ENCODE results near the gene GLIS1.

The GLIS1 gene

GRCh38 chr1:53752281-53752680 is 13.3 kb upstream of the GLIS1 start:
- no peaks in the 10 kb centered on the region for H3K9me2 ChIP-seq (replicated peaks; ENCODE audit: insufficient read depth, low read length)
- no peaks in the 10 kb centered on the region for H3K9me3 ChIP-seq (ENCODE audit: insufficient read depth, low read length)
- no peak overlapping the region for H3K4me2 ChIP-seq (ENCODE audit: low read depth, low read length, poor library complexity, severe bottlenecking)
- H3K27me3 ChIP-seq (ENCODE audit: low read length) = no peaks in the 10 kb centered on the region
- no peaks in the 10 kb centered on the region for H3K36me3 ChIP-seq (ENCODE audit: low read length)
- TF ChIP-seq, protein P1, sequence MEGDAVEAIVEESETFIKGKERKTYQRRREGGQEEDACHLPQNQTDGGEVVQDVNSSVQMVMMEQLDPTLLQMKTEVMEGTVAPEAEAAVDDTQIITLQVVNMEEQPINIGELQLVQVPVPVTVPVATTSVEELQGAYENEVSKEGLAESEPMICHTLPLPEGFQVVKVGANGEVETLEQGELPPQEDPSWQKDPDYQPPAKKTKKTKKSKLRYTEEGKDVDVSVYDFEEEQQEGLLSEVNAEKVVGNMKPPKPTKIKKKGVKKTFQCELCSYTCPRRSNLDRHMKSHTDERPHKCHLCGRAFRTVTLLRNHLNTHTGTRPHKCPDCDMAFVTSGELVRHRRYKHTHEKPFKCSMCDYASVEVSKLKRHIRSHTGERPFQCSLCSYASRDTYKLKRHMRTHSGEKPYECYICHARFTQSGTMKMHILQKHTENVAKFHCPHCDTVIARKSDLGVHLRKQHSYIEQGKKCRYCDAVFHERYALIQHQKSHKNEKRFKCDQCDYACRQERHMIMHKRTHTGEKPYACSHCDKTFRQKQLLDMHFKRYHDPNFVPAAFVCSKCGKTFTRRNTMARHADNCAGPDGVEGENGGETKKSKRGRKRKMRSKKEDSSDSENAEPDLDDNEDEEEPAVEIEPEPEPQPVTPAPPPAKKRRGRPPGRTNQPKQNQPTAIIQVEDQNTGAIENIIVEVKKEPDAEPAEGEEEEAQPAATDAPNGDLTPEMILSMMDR (IDR thresholded peaks at IDR 0.05; ENCODE audit: insufficient read depth, low read length, poor library complexity, severe bottlenecking) = no peak
- TF ChIP-seq EZH2phosphoT487 (conservative IDR thresholded peaks at IDR 0.05; ENCODE audit: low read length) = no peak
- H3K79me2 ChIP-seq (ENCODE audit: insufficient read depth, low read length) = no peaks in the 10 kb centered on the region
- no peak overlapping the region for H3K9ac ChIP-seq (ENCODE audit: low read length)
- H3K27ac ChIP-seq (ENCODE audit: low read depth, low read length) = no peak overlapping the region
- H4K20me1 ChIP-seq (ENCODE audit: low read depth, low read length) = no peaks in the 10 kb centered on the region
- no peak overlapping the region for H2AFZ ChIP-seq (ENCODE audit: low read depth, low read length, severe bottlenecking)
- no peaks in the 10 kb centered on the region for H3F3A ChIP-seq (ENCODE audit: insufficient read depth)
- no peak overlapping the region for H3K4me3 ChIP-seq (ENCODE audit: insufficient read depth, low read length, poor library complexity, severe bottlenecking)

DNA sequence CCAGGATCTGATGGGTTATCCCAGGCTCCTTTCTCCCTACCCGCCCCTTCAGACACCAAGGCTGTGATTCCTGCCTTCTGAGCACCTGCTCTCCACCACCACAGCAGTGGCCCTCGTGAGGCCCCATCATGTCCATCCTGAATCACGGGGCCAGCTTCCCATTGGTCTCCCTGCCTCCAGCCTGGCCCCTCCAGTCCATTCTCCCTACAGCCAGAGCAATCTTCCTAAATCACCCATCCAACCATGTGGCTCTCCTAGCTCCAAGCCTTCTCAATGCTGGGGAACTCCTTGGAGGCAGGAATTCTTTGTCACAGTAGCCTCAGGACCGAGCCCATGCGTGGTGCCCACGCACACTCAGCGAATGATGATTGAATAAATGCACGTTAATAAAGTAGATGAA is 8.9 kb upstream of the GLIS1 start:
- Histone ChIP-seq H2AFZ (ENCODE audit: low read depth, low read length, severe bottlenecking) (no peak overlapping the region), H3K27me3 (ENCODE audit: low read length) (no peaks in the 10 kb centered on the region), H3K79me2 (ENCODE audit: insufficient read depth, low read length) (no peaks in the 10 kb centered on the region), H3K36me3 (ENCODE audit: low read length) (no peaks in the 10 kb centered on the region), H3K4me3 (ENCODE audit: insufficient read depth, low read length, poor library complexity, severe bottlenecking) (no peak overlapping the region), H3K9me3 (ENCODE audit: insufficient read depth, low read length) (peaks cover 4% of the 10 kb centered on the region), H3F3A (ENCODE audit: insufficient read depth) (no peaks in the 10 kb centered on the region), H4K20me1 (ENCODE audit: low read depth, low read length) (no peaks in the 10 kb centered on the region), H3K4me2 (ENCODE audit: low read depth, low read length, poor library complexity, severe bottlenecking) (no peak overlapping the region), H3K9ac (ENCODE audit: low read length) (no peak overlapping the region), H3K27ac (ENCODE audit: low read depth, low read length) (no peak overlapping the region), H3K9me2 (replicated peaks; ENCODE audit: insufficient read depth, low read length) (no peaks in the 10 kb centered on the region)
- no peak for TF ChIP-seq EZH2phosphoT487 (conservative IDR thresholded peaks at IDR 0.05; ENCODE audit: low read length)
- TF ChIP-seq, protein P1 (IDR thresholded peaks at IDR 0.05; ENCODE audit: insufficient read depth, low read length, poor library complexity, severe bottlenecking) = no peak

- no peak overlapping the region for H3K4me2 ChIP-seq (ENCODE audit: low read depth, low read length, poor library complexity, severe bottlenecking)
- H3K9me3 ChIP-seq (ENCODE audit: insufficient read depth, low read length) = peaks cover 6% of the 10 kb centered on the region
Observed at GRCh38 chr1:53740621-53741105, 1.7 kb upstream of the GLIS1 start.

More at GRCh38 chr1:53740621-53741105, 1.7 kb upstream of the GLIS1 start:
- no peaks in the 10 kb centered on the region for H3K9me2 ChIP-seq (replicated peaks; ENCODE audit: insufficient read depth, low read length)
- H3K9ac ChIP-seq (ENCODE audit: low read length) = no peak overlapping the region
- no peaks in the 10 kb centered on the region for H3F3A ChIP-seq (ENCODE audit: insufficient read depth)
- no peaks in the 10 kb centered on the region for H3K27me3 ChIP-seq (ENCODE audit: low read length)
- no peak overlapping the region for H3K4me3 ChIP-seq (ENCODE audit: insufficient read depth, low read length, poor library complexity, severe bottlenecking)
- no peaks in the 10 kb centered on the region for H4K20me1 ChIP-seq (ENCODE audit: low read depth, low read length)
- TF ChIP-seq EZH2phosphoT487 (conservative IDR thresholded peaks at IDR 0.05; ENCODE audit: low read length) = no peak
- TF ChIP-seq, protein P1 (IDR thresholded peaks at IDR 0.05; ENCODE audit: insufficient read depth, low read length, poor library complexity, severe bottlenecking) = no peak
- no peaks in the 10 kb centered on the region for H3K36me3 ChIP-seq (ENCODE audit: low read length)
- H3K79me2 ChIP-seq (ENCODE audit: insufficient read depth, low read length) = no peaks in the 10 kb centered on the region
- H2AFZ ChIP-seq (ENCODE audit: low read depth, low read length, severe bottlenecking) = no peak overlapping the region
- H3K27ac ChIP-seq (ENCODE audit: low read depth, low read length) = no peak overlapping the region
